OCI-LY7 (cell line): Measurements from ENCODE around the gene TAOK3. TPM values are rescaled to one million over a fixed set of nuclear protein-coding genes. Genes with fewer than 3 reads are reported as not detected.
"Not testable (repeated sequence)": the region's sequence is repeated elsewhere in the genome, so short reads cannot be mapped to it uniquely, and the experiment has no call there.

Experiments
- BruUV-seq: library from RNA; stranded (reverse); fragments of 400-500 nt; replicated peaks from 2 replicates; lab custom pipeline; 2021; lab: Mats Ljungman, UMichigan
- CTCF ChIA-PET: fragments of 300-600 bp; sonication (Branson Sonifier 250); formaldehyde crosslinking; loops from one replicate; lab custom pipeline; 2022; ENCODE audit warnings: antibody characterized with exemption; ENCODE audit not compliant: unreplicated experiment; lab: Charles Lee
- POLR2A ChIA-PET: fragments of 300-600 bp; sonication (Branson Sonifier 250); formaldehyde crosslinking; loops from one replicate; lab custom pipeline; 2022; ENCODE audit warnings: antibody characterized with exemption; lab: Charles Lee
- DNase-seq: peaks from one replicate; pipeline ENCODE4 v3.0.0-alpha.2; 2015; ENCODE audit warnings: low spot score
- H2AFZ ChIP-seq: fragments of 200-600 bp; sonication (generic), shearing (Covaris generic); 2 replicates; pipeline ENCODE4 v1.6.1; 2014; ENCODE audit warnings: mild to moderate bottlenecking, antibody characterized with exemption, low read length, moderate library complexity
- H3K27ac ChIP-seq: fragments of 200-600 bp; sonication (generic); 2 replicates; pipeline ENCODE4 v1.5.1; 2014; ENCODE audit warnings: mixed run types, low read depth, mild to moderate bottlenecking, moderate library complexity, low read length, inconsistent platforms; ENCODE audit not compliant: poor library complexity, severe bottlenecking
- H3K36me3 ChIP-seq: fragments of 200-600 bp; sonication (generic); 2 replicates; pipeline ENCODE4 v1.6.1; 2014; ENCODE audit warnings: mild to moderate bottlenecking, antibody characterized with exemption, low read length, moderate library complexity, mixed read lengths; ENCODE audit not compliant: insufficient read depth
- H3K4me1 ChIP-seq: fragments of 200-600 bp; sonication (generic); 2 replicates; pipeline ENCODE4 v1.5.1; 2014; ENCODE audit warnings: mild to moderate bottlenecking, low read length; ENCODE audit not compliant: insufficient read depth, poor library complexity, severe bottlenecking
- H3K4me2 ChIP-seq: fragments of 200-600 bp; sonication (generic); 2 replicates; pipeline ENCODE4 v1.6.1; 2014; ENCODE audit warnings: mild to moderate bottlenecking, low read length
- H3K4me3 ChIP-seq: fragments of 200-600 bp; sonication (generic); 2 replicates; pipeline ENCODE4 v1.5.1; 2014; ENCODE audit warnings: mild to moderate bottlenecking, low read depth, low read length; ENCODE audit not compliant: poor library complexity, severe bottlenecking
- H3K79me2 ChIP-seq: fragments of 200-600 bp; sonication (generic); 2 replicates; pipeline ENCODE4 v1.6.1; 2016; ENCODE audit warnings: low read depth, mild to moderate bottlenecking, low read length, moderate library complexity, mixed read lengths; ENCODE audit not compliant: insufficient read depth
- H3K9me2 ChIP-seq: fragments of 200-600 bp; sonication (generic); 2 replicates; pipeline ENCODE4 v1.6.1; 2016; ENCODE audit warnings: mild to moderate bottlenecking, low read length, mixed read lengths; ENCODE audit not compliant: insufficient read depth
- H3K9me3 ChIP-seq: fragments of 200-600 bp; sonication (generic); 2 replicates; pipeline ENCODE4 v1.6.1; 2014; ENCODE audit warnings: mild to moderate bottlenecking, mixed run types, low read length, mixed read lengths
- H4K20me1 ChIP-seq: fragments of 200-600 bp; sonication (generic); 2 replicates; pipeline ENCODE4 v1.6.1; 2014; ENCODE audit warnings: mild to moderate bottlenecking, antibody characterized with exemption, low read length, moderate library complexity, mixed read lengths; ENCODE audit not compliant: insufficient read depth
- CTCF ChIP-seq: fragments of 200-600 bp; sonication (generic); conservative IDR thresholded peaks from 2 replicates; pipeline ENCODE4 v1.5.1; 2014; ENCODE audit warnings: mild to moderate bottlenecking, antibody characterized with exemption, low read length, moderate library complexity, mixed read lengths
- EZH2phosphoT487 ChIP-seq: fragments of 200-600 bp; sonication (generic); IDR thresholded peaks from 2 replicates; pipeline ENCODE4 v1.6.1; 2018; ENCODE audit warnings: low read depth, borderline replicate concordance, mild to moderate bottlenecking, mixed run types, antibody characterized with exemption, low read length, moderate library complexity, mixed read lengths
- intact Hi-C: fragments of 100-400 bp; cut with micrococcal nuclease; formaldehyde crosslinking; loops from one replicate; pipeline ENCODE4 v1.10.0; 2022; ENCODE audit not compliant: unreplicated experiment
- total RNA-seq, 2 experiments: library from RNA; depleted of rRNA in 1 of 2; stranded (reverse); fragments of >200 nt in 1 of 2; shearing (Covaris generic) in 1 of 2; gene quantifications; 2 replicates each; pipeline ENCODE4 v1.2.3, GENCODE V29; 2014 to 2022

The TAOK3 gene
- total RNA-seq, 2 experiments from 2014 or later = 30.7 to 56.0 TPM

- Histone ChIP-seq H3K36me3 (peaks cover 42% of the 10 kb centered on the region), H3K4me2 (no peak overlapping the region), H3K4me3 (no peak overlapping the region), H2AFZ (no peak overlapping the region), H3K27ac (no peak overlapping the region), H4K20me1 (no peaks in the 10 kb centered on the region), H3K9me3 (no peaks in the 10 kb centered on the region), H3K79me2 (no peaks in the 10 kb centered on the region), H3K4me1 (no peaks in the 10 kb centered on the region), H3K9me2 (no peaks in the 10 kb centered on the region)
- CTCF ChIA-PET = no interaction called here
- BruUV-seq = no TSS peak
- no peak for TF ChIP-seq EZH2phosphoT487
- TF ChIP-seq CTCF = no peak
- POLR2A ChIA-PET = no interaction called here
- no peak for DNase-seq
- intact Hi-C loops = no loop called here
Measured at GRCh38 chr12:118418385-118419057, 45.8 kb upstream of the TAOK3 start.

GRCh38 chr12:118417942-118418341 is 45.2 kb upstream of the TAOK3 start:
- TF ChIP-seq EZH2phosphoT487 (no peak), CTCF (no peak)
- H3K36me3 ChIP-seq = peaks cover 48% of the 10 kb centered on the region
- H2AFZ ChIP-seq = no peak overlapping the region
- no peaks in the 10 kb centered on the region for H3K9me3 ChIP-seq
- no TSS peak for BruUV-seq
- no peak overlapping the region for H3K4me2 ChIP-seq
- H3K79me2 ChIP-seq = no peaks in the 10 kb centered on the region
- H4K20me1 ChIP-seq = no peaks in the 10 kb centered on the region
- intact Hi-C loops = no loop called here
- no peak overlapping the region for H3K4me3 ChIP-seq
- H3K9me2 ChIP-seq = no peaks in the 10 kb centered on the region
- H3K27ac ChIP-seq = no peak overlapping the region
- H3K4me1 ChIP-seq = no peaks in the 10 kb centered on the region
- no peak for DNase-seq
- ChIA-PET POLR2A (no interaction called here), CTCF (no interaction called here)

- Histone ChIP-seq H3K9me3 (0 out of 2 replicates have a peak, but pooled peaks cover 4% of the 10 kb centered on the region), H3K27ac (no peak overlapping the region), H3K36me3 (peaks cover 90% of the 10 kb centered on the region), H3K9me2 (no peaks in the 10 kb centered on the region), H4K20me1 (peaks cover 10% of the 10 kb centered on the region; the same call in 1 of the 2 replicates), H2AFZ (no peak overlapping the region), H3K79me2 (no peaks in the 10 kb centered on the region), H3K4me1 (no peaks in the 10 kb centered on the region), H3K4me2 (no peak overlapping the region), H3K4me3 (no peak overlapping the region)
- intact Hi-C loops = loop anchor here (10.0 kb wide), 1 partner anchor 305 kb away; no protein-coding TSS in a partner anchor
- no peak for DNase-seq
- CTCF ChIA-PET = no interaction called here
- TF ChIP-seq EZH2phosphoT487 (no peak), CTCF (no peak)
- POLR2A ChIA-PET = no interaction called here
- no TSS peak for BruUV-seq
Measured at GRCh38 chr12:118409834-118410233, 37.1 kb upstream of the TAOK3 start.

- CTCF ChIA-PET, H3K79me2 ChIP-seq, DNase-seq, H3K4me1 ChIP-seq, BruUV-seq, H3K9me2 ChIP-seq, H3K27ac ChIP-seq, H3K4me3 ChIP-seq, H3K9me3 ChIP-seq, H2AFZ ChIP-seq, H3K4me2 ChIP-seq: not testable (repeated sequence)
- Histone ChIP-seq H3K36me3 (peaks cover 88% of the 10 kb centered on the region), H4K20me1 (peaks cover 10% of the 10 kb centered on the region; the same call in 1 of the 2 replicates)
- intact Hi-C loops = loop anchor here (10.0 kb wide), 1 partner anchor 307 kb away; no protein-coding TSS in a partner anchor
- POLR2A ChIA-PET = interaction anchor here (0.5 to 0.7 kb wide), 2 partner anchors 264 to 1115 kb away, joined by 3 to 4 read pairs; no protein-coding TSS in a partner anchor
Measured at GRCh38 chr12:118408241-118408640, 35.5 kb upstream of the TAOK3 start.
